Aorta (tissue), 5 donors: Measurements from ENCODE around the gene NCOA6. TPM values are rescaled to one million over a fixed set of nuclear protein-coding genes. Genes with fewer than 3 reads are reported as not detected.
"Not testable (repeated sequence)": the region's sequence is repeated elsewhere in the genome, so short reads cannot be mapped to it uniquely, and the experiment has no call there.

Source experiments
- ATAC-seq: fragments of 200-7000 bp; cut with Tn5 transposase; one replicate; pipeline ENCODE4 v1.9.1; 2022; ENCODE audit warnings: moderate library complexity; ENCODE audit not compliant: low FRiP score
- DNase-seq, 2 donors: peaks; one replicate each; pipeline ENCODE4 v3.0.0-alpha.2; 2020
- H3K27ac ChIP-seq, 2 donors: one replicate each; pipeline ENCODE4 v1.5.1; 2013; ENCODE audit warnings: low read length in 2 of 2, mild to moderate bottlenecking in 2 of 2, moderate library complexity in 2 of 2, control low read depth in 1 of 2, inconsistent platforms in 1 of 2, low read depth in 1 of 2
- H3K27me3 ChIP-seq, 2 donors: one replicate each; pipeline ENCODE4 v1.6.1; 2013; ENCODE audit warnings: control low read depth in 1 of 2, low read length in 1 of 2, mild to moderate bottlenecking in 1 of 2, moderate library complexity in 1 of 2; ENCODE audit not compliant: insufficient read depth in 2 of 2, control insufficient read depth in 1 of 2
- H3K36me3 ChIP-seq, 2 donors: one replicate each; pipeline ENCODE4 v1.6.1; 2013; ENCODE audit warnings: control low read depth in 1 of 2, low read length in 1 of 2, mild to moderate bottlenecking in 1 of 2; ENCODE audit not compliant: insufficient read depth in 2 of 2, control insufficient read depth in 1 of 2
- H3K4me1 ChIP-seq, 2 donors: one replicate each; pipeline ENCODE4 v1.6.1; 2013; ENCODE audit warnings: low read length in 2 of 2, control low read depth in 1 of 2, mild to moderate bottlenecking in 1 of 2, moderate library complexity in 1 of 2; ENCODE audit not compliant: insufficient read depth in 2 of 2, control insufficient read depth in 1 of 2
- H3K4me3 ChIP-seq, 2 donors: one replicate each; pipeline ENCODE4 v1.5.1; 2013; ENCODE audit warnings: low read length in 2 of 2, control low read depth in 1 of 2, mild to moderate bottlenecking in 1 of 2
- H3K9me3 ChIP-seq: one replicate; pipeline ENCODE4 v1.6.1; 2013; ENCODE audit warnings: mild to moderate bottlenecking, low read length; ENCODE audit not compliant: control insufficient read depth
- WGBS, 2 donors: extraction: QIAGEN DNeasy Blood & Tissue Kit; methylation state at CpG; one replicate each; pipeline ENCODE4 v1.1.7; 2013; 5-methylcytosine and 5-hydroxymethylcytosine counted together
- intact Hi-C, 2 donors: fragments of 100-400 bp; cut with DNase I; formaldehyde crosslinking; loops; one replicate each; pipeline versions ENCODE4 v1.14.2 to v1.15.0; 2022
- polyA plus RNA-seq, 2 donors: library from polyadenylated mRNA; stranded (reverse); fragments of 200-250 nt; gene quantifications; one replicate each; pipeline ENCODE4 v1.2.3, GENCODE V29; 2013
- total RNA-seq, 2 donors: library from RNA; stranded (reverse); fragmentation: NEBNext Ultra II Directional; extraction: Animal tissue kit (Norgen Biotek cat#: 25700); gene quantifications; one replicate each; pipeline ENCODE4 v1.2.1, GENCODE V29; 2021
- donor health status: healthy with polysubstance abuse.
- donor health status: Bipolar disorder and iron deficiency.
- donor health status: DM: no; HTN: no; CAD: no.
- donor health status: DM: no; HTN: no; CAD: no.
- donor health status: DM: yes; HTN: yes; CAD: no.

Gene NCOA6
- total and polyA plus RNA-seq, 4 donors, result 10.2 to 28.1 (median 17.4) TPM

GRCh38 chr20:34713944-34714515 lies 111.4 kb downstream of the NCOA6 start:
- WGBS, 2 donors, result 93 to 94% methylated on average over 10 of the region's 10 CpGs
- H3K27ac ChIP-seq, ATAC-seq, intact Hi-C loops, DNase-seq, H3K36me3 ChIP-seq, H3K4me3 ChIP-seq, H3K4me1 ChIP-seq, H3K9me3 ChIP-seq, H3K27me3 ChIP-seq: not testable (repeated sequence)

GRCh38 chr20:34713194-34713943 lies 112.1 kb downstream of the NCOA6 start:
- no peaks in the 10 kb centered on the region for H3K9me3 ChIP-seq
- WGBS, 2 donors, result 87 to 88% methylated on average over 1 of the region's 1 CpG
- no peaks in the 10 kb centered on the region for H3K4me1 ChIP-seq
- DNase-seq, result no peak
- no peak overlapping the region for H3K4me3 ChIP-seq
- no peaks in the 10 kb centered on the region for H3K36me3 ChIP-seq
- H3K27ac ChIP-seq, result no peak overlapping the region
- intact Hi-C loops, result no loop called here
- no peaks in the 10 kb centered on the region for H3K27me3 ChIP-seq
- ATAC-seq, result no peak

- DNase-seq, result no peak
- Histone ChIP-seq H3K4me3 (no peak overlapping the region), H3K27ac (no peak overlapping the region), H3K27me3 (no peaks in the 10 kb centered on the region), H3K4me1 (no peaks in the 10 kb centered on the region), H3K9me3 (no peaks in the 10 kb centered on the region), H3K36me3 (no peaks in the 10 kb centered on the region)
- WGBS, 2 donors, result 75 to 81% methylated on average over 5 of the region's 5 CpGs
- intact Hi-C loops, result no loop called here
- ATAC-seq, result no peak
These were observed 112.8 kb downstream of the NCOA6 start for GRCh38 chr20:34712525-34713192.

GRCh38 chr20:34711813-34712430 lies 113.5 kb downstream of the NCOA6 start:
- no peak for ATAC-seq
- H3K4me3 ChIP-seq, result no peak overlapping the region
- H3K27me3 ChIP-seq, result no peaks in the 10 kb centered on the region
- no peak for DNase-seq
- no peaks in the 10 kb centered on the region for H3K4me1 ChIP-seq
- H3K36me3 ChIP-seq, result no peaks in the 10 kb centered on the region
- intact Hi-C loops, result no loop called here
- H3K9me3 ChIP-seq, result no peaks in the 10 kb centered on the region
- no peak overlapping the region for H3K27ac ChIP-seq
- 89 to 95% methylated on average over 3 of the region's 3 CpGs for WGBS, 2 donors

- Histone ChIP-seq H3K27ac (no peak overlapping the region), H3K4me1 (no peaks in the 10 kb centered on the region)
- DNase-seq, result no peak
These were observed 114.4 kb downstream of the NCOA6 start for GRCh38 chr20:34710861-34711574.

GRCh38 chr20:34710568-34710839 lies 114.9 kb downstream of the NCOA6 start:
- Histone ChIP-seq H3K36me3 (no peaks in the 10 kb centered on the region), H3K9me3 (no peaks in the 10 kb centered on the region), H3K4me3 (no peak overlapping the region), H3K27me3 (no peaks in the 10 kb centered on the region), H3K27ac (peak overlapping the region in 1 of 2 donors; percentile 11), H3K4me1 (no peaks in the 10 kb centered on the region)
- intact Hi-C loops, result no loop called here
- DNase-seq (no peak), ATAC-seq (no peak)

More at GRCh38 chr20:34710861-34711574, 114.4 kb downstream of the NCOA6 start:
- H3K4me3 ChIP-seq, result no peak overlapping the region
- no peaks in the 10 kb centered on the region for H3K36me3 ChIP-seq
- no peaks in the 10 kb centered on the region for H3K9me3 ChIP-seq
- WGBS, 2 donors, result 84 to 87% methylated on average over 9 of the region's 9 CpGs
- intact Hi-C loops, result no loop called here
- no peaks in the 10 kb centered on the region for H3K27me3 ChIP-seq
- no peak for ATAC-seq

GRCh38 chr20:34709831-34710567 lies 115.5 kb downstream of the NCOA6 start:
- Histone ChIP-seq H3K36me3 (no peaks in the 10 kb centered on the region), H3K27ac (peak overlapping the region in 1 of 2 donors; percentile 11), H3K9me3 (no peaks in the 10 kb centered on the region), H3K4me1 (no peaks in the 10 kb centered on the region), H3K4me3 (peak overlapping the region; percentile 45 to 48), H3K27me3 (no peaks in the 10 kb centered on the region)
- DNase-seq (peak; percentile 55 to 93), ATAC-seq (peak; percentile 78)
- 1% methylated on average over 34 to 61 of the region's 61 CpGs for WGBS, 2 donors
- intact Hi-C loops, result loop anchor here (2.0 to 5.0 kb wide), 3 partner anchors 131 to 153 kb away; partner anchors contain the start of gene MAP1LC3A (in 1 of the 2)
